GM18502 (cell line): ENCODE data around the gene CHST9.
"Not testable (repeated sequence)": the region's sequence is repeated elsewhere in the genome, so short reads cannot be mapped to it uniquely, and the experiment has no call there.

ENCODE experiments used
- ATAC-seq: cut with Tn5 transposase; IDR thresholded peaks from one replicate; pipeline ENCODE4 v1.9.1; 2021; ENCODE audit warnings: mild to moderate bottlenecking; ENCODE audit not compliant: unreplicated experiment, poor library complexity

CHST9 gene

DNA sequence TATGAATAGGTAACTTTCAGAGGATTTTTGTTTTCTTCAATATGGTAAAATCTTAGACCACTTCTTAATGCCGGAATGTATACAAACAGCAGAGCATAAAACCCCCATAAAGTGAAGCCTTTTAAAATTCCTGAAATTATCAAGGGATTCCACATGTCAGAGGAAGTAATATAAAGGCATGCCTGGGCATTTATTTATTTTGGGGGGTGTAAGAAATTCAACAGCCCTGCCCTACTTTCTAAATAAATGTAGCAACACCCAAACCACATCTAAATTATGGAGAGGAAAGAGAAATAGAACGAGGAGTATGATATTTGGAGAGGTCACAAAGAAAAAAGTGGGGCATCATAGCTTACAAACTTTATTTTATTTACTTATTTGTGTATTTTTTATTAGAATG lies 9.9 kb downstream of the CHST9 start:
- ATAC-seq, result no peak

DNA sequence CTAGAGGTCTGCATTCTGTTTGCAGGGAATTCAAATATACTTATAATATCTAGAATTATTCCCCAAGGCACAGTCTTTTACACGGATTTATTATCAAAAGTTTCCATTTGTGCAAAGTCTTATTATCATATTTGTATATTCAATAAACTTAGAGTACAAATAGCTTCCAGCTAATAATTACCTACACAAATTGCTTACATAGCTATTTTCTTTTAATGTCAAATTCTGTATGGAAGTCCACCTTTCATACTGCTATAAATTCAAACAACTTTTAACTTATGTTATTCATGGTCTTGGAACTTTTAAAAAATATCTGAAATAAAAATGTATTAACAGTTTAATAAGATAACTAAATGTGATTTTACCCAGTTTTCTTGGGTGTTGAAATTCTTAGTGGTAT lies 13.1 kb downstream of the CHST9 start:
- ATAC-seq, result no peak

DNA sequence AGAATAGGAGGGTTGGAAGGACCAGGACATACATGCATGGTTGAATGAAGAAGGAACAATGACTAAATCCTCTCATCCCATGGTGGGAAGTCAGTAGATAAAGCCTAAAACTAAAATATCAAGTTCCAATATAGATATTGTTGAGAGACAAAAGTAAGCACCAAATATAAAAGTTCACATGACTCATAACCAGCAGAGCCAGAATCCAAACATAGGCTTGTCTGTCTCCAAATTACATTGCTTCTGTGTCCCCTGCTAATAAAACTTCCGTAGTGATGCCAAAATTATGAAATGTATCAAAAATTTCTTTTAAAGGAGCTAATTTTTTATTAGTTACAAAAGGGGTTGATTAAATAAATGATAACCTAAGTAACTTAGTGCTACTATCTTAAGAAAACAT lies 19.7 kb downstream of the CHST9 start:
- no peak for ATAC-seq

DNA sequence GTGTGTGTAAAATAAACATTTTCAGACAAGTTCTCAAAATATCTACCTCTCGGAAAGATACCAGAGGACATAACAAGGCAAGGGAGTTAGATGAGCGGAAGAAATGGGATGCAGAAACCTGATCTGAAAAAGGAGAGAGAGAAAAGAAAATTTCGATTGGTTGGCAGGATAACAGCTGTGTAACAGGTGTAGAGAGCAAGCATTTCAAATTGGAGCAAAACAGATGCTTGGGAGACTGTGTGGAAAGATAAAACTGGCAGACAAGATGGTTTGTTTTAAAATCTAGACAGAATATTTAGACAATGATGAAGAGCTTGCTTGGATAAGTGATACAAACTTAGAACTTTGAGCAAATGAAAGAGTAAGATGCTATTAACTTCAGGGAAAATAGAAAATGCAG lies 20.2 kb downstream of the CHST9 start:
- ATAC-seq, result no peak

DNA sequence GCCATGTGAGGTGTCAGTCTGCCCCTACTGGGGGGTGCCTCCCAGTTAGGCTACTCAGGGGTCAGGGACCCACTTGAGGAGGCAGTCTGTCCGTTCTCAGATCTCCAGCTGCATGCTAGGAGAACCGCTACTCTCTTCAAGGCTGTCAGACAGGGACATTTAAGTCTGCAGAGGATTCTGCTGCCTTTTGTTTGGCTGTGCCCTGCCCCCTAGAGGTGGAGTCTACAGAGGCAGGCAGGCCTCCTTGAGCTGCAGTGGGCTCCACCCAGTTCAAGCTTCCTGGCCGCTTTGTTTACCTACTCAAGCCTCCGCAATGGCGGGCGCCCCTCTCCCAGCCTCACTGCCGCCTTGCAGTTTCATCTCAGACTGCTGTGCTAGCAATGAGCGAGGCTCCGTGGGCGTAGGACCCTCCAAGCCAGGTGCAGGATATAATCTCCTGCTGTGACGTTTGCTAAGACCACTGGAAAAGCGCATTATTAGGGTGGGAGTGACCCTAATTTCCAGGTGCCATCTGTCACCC lies 21.9 kb downstream of the CHST9 start:
- not testable (repeated sequence) for ATAC-seq

DNA sequence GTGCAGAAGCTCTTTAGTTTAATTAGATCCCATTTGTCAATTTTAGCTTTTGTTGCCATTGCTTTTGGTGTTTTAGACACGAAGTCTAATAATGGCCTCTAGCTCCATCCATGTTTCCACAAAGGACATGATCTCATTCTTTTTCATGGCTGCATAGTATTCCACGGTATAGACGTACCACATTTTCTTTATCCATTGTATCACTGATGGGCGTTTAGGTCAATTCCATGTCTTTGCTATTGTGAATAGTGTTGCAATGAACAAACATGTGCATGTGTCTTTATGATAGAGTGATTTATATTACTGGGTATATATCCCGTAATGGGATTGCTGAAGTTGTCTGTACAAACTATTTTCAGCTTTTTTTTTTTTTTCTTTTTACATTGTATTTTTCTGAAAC lies 35.9 kb downstream of the CHST9 start:
- not testable (repeated sequence) for ATAC-seq

DNA sequence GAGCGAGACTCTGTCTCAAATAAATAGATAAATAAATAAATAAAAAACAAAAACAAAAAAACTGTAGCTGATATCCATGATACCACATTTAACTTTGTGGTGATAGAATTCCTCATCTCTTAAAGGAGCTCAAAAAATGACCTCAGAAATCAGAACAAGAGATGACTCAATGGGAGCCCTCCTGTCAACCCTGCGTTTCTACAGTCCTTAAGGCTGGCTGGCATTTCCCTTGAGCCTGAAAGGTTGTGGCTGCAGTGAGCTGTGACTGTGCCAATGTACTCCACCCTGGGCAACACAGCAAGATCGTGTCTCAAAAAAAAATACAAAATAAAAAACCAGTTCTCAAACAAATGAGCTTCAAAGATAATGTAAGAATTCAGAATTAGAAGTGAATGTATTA lies 40.4 kb downstream of the CHST9 start:
- ATAC-seq, result no peak

DNA sequence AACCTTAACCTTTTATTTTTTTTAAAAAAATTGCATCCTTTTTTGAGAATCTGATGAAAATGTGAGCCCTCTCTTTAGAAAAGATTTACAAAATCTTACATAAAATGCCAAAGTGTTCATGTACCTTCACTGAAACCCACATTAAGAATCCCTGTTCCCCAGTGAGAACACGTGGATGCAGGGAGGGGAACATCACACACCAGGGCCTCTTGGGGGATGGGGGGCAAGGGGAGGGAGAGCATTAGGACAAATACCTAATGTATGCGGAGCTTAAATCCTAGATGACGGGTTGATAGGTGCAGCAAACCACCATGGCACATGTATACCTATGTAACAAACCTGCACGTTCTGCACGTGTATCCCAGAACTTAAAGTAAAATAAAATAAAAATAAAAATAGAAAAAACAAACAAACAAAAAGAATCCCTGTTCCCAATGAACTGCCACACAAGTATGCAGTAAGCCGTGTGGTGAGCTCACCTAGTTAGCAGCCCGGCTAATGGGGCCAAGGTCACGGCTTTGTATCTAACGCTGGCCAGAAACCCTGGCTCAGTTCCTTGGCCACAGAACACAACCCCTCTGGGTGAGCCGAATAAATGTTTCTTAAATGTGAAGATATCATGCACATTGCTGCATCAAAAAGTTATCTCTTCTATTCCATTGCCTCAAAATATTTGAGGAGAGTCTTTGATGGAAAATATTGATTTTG lies 41.4 kb downstream of the CHST9 start:
- ATAC-seq, result no peak

DNA sequence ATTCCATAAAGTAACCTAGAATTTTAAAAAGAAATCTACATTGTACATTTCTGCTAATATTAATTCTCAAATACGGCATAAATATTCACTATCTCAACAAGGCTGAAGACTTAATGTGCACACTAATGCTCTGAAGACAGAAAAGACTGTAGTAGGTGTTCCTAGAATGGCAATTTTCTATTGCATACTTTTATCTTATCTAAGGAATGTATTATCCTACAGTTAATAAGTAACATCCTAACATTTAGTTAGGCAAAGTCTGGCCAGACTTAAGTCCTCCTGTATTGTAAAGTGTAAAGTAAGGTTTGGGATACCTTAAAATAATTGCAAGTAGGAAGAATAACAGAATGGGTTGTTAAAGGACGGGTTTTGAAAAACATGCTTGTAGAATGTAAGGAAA lies 42.2 kb downstream of the CHST9 start:
- no peak for ATAC-seq

DNA sequence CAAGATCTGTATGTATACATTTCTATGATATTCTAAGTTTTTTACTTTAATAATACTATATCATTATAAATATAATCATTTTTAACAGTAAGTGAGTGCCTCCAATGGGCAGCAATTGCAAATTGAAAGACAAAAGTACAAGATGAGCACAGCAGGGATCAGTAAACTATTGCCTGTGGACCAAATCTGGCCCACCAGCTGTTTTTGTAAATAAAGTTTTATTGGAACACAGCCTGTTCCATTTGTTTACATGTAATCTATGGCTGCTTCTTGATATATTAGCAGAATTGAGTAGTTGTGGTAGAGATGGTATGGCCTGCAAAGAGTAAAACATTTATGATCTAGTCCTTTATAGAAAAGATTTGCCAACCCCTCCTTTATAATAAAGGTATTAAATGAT lies 43.2 kb downstream of the CHST9 start:
- ATAC-seq, result no peak

DNA sequence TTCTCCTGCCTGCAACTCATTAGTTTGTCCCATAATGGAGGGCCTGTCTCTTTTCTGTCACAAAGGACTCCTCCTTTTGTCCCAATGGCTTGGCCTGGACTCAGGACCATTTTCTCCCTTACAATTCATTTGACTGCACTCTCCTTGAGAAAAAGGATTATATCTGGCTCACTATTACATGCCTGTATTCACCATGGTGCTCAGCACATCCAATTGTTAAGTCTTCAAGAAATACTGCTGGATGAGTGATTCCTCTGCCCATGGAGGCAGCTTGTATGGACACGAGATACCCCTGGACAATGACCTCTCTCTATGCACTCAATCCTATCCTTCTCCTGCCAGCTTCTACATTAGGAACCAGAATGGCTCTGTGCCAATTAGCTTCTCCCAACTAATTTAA lies 47.0 kb downstream of the CHST9 start:
- no peak for ATAC-seq

DNA sequence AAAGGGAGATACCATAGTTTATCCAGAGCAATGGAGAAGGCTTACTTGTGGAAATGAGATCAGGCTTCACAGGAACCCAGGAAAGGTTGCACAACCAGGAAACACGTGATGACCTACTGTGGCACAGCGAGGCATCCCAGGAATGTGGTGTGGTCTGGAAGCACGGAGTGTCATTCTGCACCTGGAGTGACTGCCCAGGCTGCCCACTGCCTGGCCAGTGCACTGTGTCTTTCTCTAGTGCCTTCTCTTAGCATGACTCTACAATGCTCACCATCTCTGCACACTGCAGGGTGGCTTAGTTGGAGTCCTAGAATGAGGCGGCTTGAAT lies 48.9 kb downstream of the CHST9 start:
- ATAC-seq, result no peak

DNA sequence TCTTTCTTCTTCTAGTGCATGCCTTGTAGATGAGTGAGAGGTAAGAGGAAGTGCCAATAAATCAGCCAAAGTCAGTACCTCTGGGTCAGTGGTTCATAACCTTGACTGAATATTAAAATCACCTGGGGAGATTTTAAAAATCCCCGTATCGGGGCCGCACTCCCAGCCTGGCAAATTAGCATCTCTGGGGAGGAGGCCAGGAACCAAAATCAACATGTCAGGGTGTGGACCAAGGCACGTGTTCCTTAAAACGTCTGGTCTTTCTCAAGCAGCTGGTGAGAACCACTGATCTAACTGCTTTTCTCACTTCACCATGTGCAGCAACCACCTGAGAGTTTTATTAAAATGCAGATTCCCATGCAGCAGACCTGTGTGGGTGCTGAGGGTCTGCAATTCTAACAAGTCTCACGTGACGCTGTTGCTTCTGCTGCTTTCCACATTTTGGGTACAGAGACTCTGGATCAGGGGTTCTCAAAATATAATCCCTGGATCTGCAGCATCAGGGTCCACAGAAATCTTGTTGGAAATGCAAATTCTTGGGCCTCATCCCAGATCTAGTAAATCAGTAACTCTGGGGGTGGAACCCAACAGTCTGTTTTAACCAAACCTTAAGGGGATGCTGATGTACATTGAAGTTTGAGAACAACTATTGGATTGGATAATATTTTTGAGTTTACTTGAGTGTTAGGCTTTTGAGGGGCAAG lies 49.5 kb downstream of the CHST9 start:
- ATAC-seq, result no peak

DNA sequence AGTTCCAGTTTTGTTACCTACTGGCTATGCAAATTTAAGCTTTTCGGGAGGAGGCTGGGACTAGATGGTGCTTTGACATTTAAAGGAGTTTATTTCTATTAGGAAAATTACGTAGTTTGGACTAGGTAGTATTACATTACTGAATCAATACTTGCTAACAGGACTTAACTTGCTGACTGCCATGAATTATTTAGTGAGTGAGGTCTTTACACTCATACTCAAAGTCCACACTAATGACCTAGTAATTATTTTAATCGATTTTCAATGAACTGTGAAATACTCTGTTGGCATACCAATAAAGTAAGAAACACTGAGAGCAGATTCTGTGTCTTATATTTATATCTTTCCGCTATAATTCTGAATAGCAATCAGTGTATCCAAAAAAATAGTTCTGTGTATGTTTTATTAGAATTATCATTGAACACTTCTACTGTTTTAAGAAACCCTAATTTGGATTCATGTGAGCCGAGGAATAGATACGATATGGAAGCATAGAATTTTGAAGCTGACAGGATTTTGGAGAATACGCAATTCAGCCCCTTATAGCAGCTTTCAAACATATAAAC lies 55.0 kb downstream of the CHST9 start:
- no peak for ATAC-seq

DNA sequence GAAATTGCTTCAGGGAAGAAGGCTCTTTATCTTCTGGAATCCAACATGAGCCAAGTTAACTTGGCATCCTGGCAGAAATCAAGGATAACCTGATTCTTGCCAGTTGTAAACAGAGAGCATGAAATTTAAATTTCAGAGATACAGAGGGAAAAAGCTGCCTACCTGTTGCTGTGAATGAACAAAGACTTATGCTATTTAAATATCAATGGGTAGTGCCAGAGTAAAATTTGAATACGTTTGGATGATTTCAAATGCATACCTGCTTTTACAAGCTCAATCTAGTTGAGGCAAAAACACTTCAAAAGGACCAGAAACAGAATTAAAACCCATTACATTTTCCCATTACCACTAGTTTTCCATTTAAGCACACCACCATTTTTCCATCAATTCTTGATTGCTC lies 60.9 kb downstream of the CHST9 start:
- no peak for ATAC-seq

DNA sequence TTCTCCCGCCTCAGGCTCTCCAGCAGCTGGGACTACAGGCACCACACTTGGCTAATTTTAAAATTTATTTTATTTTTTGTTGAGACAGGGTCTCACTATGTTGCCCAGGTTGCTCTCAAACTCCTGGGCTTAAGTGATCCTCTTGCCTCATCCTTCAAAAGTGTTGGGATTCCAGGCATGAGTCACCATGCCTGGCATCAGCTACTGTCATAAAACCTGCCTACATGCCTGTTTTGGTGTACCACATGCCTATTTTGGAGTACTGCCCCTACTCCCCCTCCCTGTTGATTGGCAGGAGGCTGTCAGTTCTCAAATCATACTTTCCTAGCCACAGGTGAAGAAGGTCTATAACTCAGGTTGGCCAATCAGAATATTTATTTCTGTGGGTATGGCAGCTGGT lies 64.0 kb downstream of the CHST9 start:
- ATAC-seq, result no peak

DNA sequence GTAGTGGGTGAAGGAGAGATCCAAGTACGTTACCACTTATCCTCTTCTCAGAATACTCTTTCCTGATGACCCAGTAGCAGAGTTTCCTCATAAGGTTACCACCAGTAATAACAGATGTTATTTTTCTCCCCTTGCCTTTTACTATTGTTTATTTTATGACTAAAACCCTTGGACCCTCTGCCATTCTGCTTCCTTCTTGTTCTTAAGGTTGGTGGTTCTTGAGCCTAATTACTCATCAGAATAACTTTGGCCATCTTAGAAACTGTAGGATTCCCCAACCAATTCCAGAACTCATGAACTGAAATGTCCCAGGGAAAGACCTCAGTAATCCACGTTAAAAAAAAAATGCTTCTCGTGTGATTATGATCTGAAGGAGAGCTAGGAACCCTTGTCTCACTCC lies 64.9 kb downstream of the CHST9 start:
- no peak for ATAC-seq

DNA sequence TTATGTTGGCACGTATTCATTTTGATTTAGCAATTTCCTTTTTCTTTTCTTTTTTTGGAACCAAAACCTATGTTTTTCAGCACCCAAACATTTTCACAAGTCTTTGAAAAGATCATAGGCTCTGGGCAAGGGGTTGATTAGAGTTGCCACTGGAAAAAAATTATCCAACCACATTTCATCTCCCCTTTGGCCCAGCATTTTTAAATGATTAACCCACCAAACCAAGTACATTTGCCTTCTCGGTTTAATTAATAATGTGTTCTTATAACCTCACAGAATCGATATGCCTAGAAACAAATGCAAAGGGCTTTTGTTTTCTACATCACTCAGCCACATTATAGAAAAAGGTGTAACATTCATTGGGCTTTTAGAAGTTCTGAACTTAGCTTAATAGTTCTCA lies 66.1 kb downstream of the CHST9 start:
- ATAC-seq, result no peak

DNA sequence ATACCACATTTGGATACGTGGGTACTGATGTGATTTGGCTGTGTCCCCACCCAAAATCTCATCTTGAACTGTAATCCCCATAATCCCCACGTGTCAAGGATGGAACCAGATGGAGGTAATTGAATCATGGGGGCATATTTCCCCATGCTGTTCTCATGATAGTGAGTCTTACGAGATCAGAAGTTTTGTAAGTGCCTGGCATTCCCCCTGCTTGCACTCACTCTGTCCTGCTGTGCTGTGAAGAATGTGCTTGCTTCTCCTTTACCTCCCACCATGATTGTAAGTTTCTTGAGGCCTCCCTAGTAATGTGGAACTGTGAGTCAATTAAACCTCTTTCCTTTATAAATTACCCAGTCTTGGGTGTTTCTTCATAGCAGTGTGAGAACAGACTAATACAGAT lies 70.3 kb downstream of the CHST9 start:
- no peak for ATAC-seq

DNA sequence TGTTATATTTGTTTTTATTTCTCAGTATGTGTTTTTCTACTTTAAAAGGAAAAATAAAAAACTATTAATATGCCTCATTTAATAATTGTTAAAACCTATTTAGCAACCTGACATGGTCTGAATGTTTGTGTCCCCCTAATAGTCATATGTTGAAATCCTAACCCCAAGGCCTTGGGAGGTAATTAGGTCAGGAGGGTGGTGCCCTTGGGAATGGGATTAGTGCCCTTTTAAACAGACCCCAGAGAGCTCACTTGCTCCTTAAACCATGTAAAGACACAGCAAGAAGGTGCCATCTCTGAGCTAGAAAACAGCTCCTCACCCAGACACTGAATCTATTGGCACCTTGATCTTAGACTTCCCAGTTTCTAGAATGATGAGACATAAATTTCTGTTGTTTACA lies 71.8 kb downstream of the CHST9 start:
- no peak for ATAC-seq

DNA sequence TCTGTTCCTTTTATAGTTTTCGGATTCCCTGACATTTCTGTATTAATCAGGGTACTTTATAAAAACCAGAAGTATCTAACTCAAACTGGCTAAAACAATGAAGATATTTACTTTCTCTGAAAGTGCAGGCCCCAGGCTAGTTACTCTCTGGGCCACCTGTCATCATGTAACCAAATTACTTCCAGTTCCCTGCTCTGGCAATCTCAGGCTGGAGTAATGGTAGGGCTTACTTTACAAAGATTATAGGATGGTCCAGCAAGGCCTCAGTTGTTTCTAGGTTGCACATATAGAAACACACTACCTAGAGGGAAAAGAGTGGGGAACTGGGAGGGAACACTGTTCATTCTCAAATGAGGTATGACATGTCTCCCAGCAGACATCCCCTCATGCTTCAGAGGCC lies 74.8 kb downstream of the CHST9 start:
- no peak for ATAC-seq

DNA sequence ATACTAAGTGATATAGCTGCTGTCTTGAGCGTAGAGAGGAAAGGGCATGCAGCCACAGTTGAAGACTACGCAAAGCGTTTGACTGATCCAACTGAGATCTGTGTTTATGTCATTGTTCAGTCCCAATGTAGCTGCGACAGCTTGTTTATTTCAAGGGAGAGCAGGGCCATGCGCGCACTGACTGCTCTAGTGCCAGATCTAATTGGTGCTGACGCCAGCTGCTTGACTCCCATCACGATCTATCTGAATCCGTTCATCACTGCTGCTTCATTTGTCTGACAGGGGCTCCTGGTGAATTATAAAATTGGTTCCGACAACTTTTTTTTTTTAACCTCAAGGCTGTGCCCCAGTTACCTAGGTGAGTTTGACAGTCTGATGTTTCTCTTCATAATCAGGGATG lies 75.7 kb downstream of the CHST9 start:
- no peak for ATAC-seq
